ENCODE measurements around the gene LDHD. TPM values are rescaled to one million over a fixed set of nuclear protein-coding genes. Genes with fewer than 3 reads are reported as not detected.

LDHD gene
- total and polyA plus RNA-seq, 10 of the 15 experiments (the other 5 are each of a cell fraction or from before 2014, with no cell fraction given), result 0.10 to 0.12 TPM; not detected in 8

DNA sequence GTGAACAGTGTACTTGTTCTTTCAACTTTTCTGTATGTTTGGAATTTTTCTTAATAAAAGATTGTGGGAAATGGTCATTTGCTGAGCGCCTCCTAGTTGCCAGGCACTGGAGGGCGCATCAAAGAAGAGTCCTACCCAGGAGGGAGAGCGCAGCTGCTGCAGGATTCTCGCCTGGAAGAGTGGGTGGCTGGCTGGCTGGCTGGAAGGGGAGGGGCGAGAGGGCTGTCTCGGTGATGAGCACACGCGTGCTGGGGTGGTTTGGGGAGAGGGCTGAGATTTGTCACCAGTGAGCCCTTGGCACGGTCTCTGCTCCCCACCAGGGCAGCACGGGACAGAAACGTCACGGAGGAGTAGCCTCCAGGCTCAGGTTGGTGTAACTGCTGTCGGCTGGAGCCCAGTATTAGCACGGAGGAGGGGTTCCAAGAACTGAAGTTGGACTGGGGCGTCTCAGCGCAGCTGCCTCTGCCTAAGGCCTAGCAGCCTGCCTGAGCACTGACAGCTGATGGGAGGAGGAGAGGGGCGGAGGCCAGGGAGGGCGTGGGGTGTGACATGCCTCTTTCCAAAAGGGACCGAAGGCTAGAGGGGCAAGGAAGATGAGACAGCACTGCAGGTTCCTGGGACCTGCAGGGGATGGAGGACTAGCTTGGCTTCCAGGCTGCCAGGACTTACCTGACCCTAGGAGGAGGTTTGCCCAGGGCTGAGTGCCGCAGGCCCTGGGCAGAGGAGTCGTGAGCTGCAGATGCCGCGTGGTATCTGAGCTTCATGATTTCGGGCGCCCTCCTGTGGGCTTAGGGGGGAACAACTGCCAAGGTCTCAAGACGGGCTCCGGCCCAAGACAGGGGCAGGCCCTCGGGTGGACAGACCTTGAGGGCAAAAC is 5.7 kb downstream of the LDHD start (continued):
- TF ChIP-seq, protein P1, sequence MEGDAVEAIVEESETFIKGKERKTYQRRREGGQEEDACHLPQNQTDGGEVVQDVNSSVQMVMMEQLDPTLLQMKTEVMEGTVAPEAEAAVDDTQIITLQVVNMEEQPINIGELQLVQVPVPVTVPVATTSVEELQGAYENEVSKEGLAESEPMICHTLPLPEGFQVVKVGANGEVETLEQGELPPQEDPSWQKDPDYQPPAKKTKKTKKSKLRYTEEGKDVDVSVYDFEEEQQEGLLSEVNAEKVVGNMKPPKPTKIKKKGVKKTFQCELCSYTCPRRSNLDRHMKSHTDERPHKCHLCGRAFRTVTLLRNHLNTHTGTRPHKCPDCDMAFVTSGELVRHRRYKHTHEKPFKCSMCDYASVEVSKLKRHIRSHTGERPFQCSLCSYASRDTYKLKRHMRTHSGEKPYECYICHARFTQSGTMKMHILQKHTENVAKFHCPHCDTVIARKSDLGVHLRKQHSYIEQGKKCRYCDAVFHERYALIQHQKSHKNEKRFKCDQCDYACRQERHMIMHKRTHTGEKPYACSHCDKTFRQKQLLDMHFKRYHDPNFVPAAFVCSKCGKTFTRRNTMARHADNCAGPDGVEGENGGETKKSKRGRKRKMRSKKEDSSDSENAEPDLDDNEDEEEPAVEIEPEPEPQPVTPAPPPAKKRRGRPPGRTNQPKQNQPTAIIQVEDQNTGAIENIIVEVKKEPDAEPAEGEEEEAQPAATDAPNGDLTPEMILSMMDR (IDR thresholded peaks at IDR 0.05 in 2 of 3, conservative IDR thresholded peaks at IDR 0.05 in 1 of 3; ENCODE audit: control insufficient read depth in 2 of 3, extremely low read depth in 1 of 3, insufficient read depth in 1 of 3, low read depth in 3 of 3, low read length in 3 of 3), result peak; percentile 95 to 97 (median 96)
- TF ChIP-seq RB1 (IDR thresholded peaks at IDR 0.05; ENCODE audit: borderline replicate concordance) (peak; percentile 72; the same call in 1 of the 2 replicates), EED (IDR thresholded peaks at IDR 0.05; ENCODE audit: low read depth) (0 out of 2 replicates have a peak, but pooled peaks have one; percentile 31), ZSCAN29 (IDR thresholded peaks at IDR 0.05) (no peak), MEF2A (IDR thresholded peaks at IDR 0.05; ENCODE audit: insufficient read depth, low read depth, low read length) (0 out of 2 replicates have a peak, but pooled peaks have one; percentile 46), IRF4 (IDR thresholded peaks at IDR 0.05; ENCODE audit: low read depth, low read length) (peak; percentile 13; the same call in 1 of the 2 replicates), TARDBP (IDR thresholded peaks at IDR 0.05; ENCODE audit: borderline replicate concordance) (peak; percentile 75; the same call in 1 of the 2 replicates), NR2F1 (conservative IDR thresholded peaks at IDR 0.05) (peak; percentile 29; the same call in 1 of the 2 replicates), KAT2A (conservative IDR thresholded peaks at IDR 0.05; ENCODE audit: control insufficient read depth, low read depth, low read length) (no peak), SMC3 (IDR thresholded peaks at IDR 0.05; ENCODE audit: borderline replicate concordance, low read length) (peak; percentile 95), RUNX3 (IDR thresholded peaks at IDR 0.05; ENCODE audit: low read length) (peak; percentile 35), RAD21 (IDR thresholded peaks at IDR 0.05; ENCODE audit: insufficient read depth, low read depth, low read length) (peak; percentile 97), NFYB (IDR thresholded peaks at IDR 0.05; ENCODE audit: insufficient read depth, low read depth, low read length) (no peak), GABPA (IDR thresholded peaks at IDR 0.05; ENCODE audit: low read depth) (no peak), CBX5 (IDR thresholded peaks at IDR 0.05; ENCODE audit: low read depth) (no peak), IKZF1 (conservative IDR thresholded peaks at IDR 0.05) (0 out of 2 replicates have a peak, but pooled peaks have one; percentile 18), POU2F2 (IDR thresholded peaks at IDR 0.05; ENCODE audit: borderline replicate concordance, low read depth, low read length) (peak; percentile 52; the same call in 1 of the 3 replicates), CHD2 (IDR thresholded peaks at IDR 0.05; ENCODE audit: borderline replicate concordance, low read depth, low read length) (0 out of 2 replicates have a peak, but pooled peaks have one; percentile 13), HDAC2 (IDR thresholded peaks at IDR 0.05) (no peak), RELA (IDR thresholded peaks at IDR 0.05; ENCODE audit: borderline replicate concordance, partially characterized antibody) (peak; percentile 20), NBN (IDR thresholded peaks at IDR 0.05) (0 out of 2 replicates have a peak, but pooled peaks have one; percentile 54), MXI1 (IDR thresholded peaks at IDR 0.05; ENCODE audit: low read depth, low read length) (peak; percentile 53; the same call in 1 of the 2 replicates), RELB (IDR thresholded peaks at IDR 0.05; ENCODE audit: low read depth) (no peak), NFYA (IDR thresholded peaks at IDR 0.05; ENCODE audit: borderline replicate concordance, low read depth, low read length) (no peak)
- TF ChIP-seq, protein P2, sequence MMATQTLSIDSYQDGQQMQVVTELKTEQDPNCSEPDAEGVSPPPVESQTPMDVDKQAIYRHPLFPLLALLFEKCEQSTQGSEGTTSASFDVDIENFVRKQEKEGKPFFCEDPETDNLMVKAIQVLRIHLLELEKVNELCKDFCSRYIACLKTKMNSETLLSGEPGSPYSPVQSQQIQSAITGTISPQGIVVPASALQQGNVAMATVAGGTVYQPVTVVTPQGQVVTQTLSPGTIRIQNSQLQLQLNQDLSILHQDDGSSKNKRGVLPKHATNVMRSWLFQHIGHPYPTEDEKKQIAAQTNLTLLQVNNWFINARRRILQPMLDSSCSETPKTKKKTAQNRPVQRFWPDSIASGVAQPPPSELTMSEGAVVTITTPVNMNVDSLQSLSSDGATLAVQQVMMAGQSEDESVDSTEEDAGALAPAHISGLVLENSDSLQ (IDR thresholded peaks at IDR 0.05), result peak; percentile 63
